Endothelial cell of umbilical vein (primary cell): ENCODE data around the gene USE1. TPM values are rescaled to one million over a fixed set of nuclear protein-coding genes. Genes with fewer than 3 reads are reported as not detected.

Experiments used
- BruUV-seq: library from RNA; stranded (reverse); fragments of 400-500 nt; replicated peaks from 2 replicates; lab custom pipeline; 2021; lab: Mats Ljungman, UMichigan
- CTCF ChIA-PET: fragments of 300-600, 350-600 bp; sonication (Branson Sonifier 250); formaldehyde crosslinking; loops from one replicate; lab custom pipeline; 2021; ENCODE audit warnings: antibody characterized with exemption, inconsistent platforms; lab: Charles Lee
- POLR2A ChIA-PET: fragments of 300-600, 350-600 bp; sonication (Branson Sonifier 250); formaldehyde crosslinking; loops from one replicate; lab custom pipeline; 2021; ENCODE audit warnings: antibody characterized with exemption, inconsistent platforms; lab: Charles Lee
- DNase-seq: peaks from one replicate; pipeline ENCODE4 v3.0.0-alpha.2; 2011; ENCODE audit warnings: low read depth, low spot score
- FAIRE-seq: peaks from 2 replicates; lab custom pipeline; 2011; peaks lifted over from hg19 to GRCh38; lab: Jason Lieb, UNC
- H2AFZ ChIP-seq: 2 replicates; pipeline ENCODE4 v1.6.0; 2012; ENCODE audit warnings: low read depth, low read length, control low read depth, inconsistent platforms
- H3K27ac ChIP-seq: 2 replicates; pipeline ENCODE4 v1.5.1; 2011; ENCODE audit warnings: low read depth, mild to moderate bottlenecking, control low read depth, low read length, moderate library complexity; ENCODE audit not compliant: insufficient read depth
- H3K27me3 ChIP-seq, 2 experiments: 2 replicates each; pipeline versions ENCODE4 v1.6.0 to v1.6.1; 2011; ENCODE audit warnings: low read length in 2 of 2, mixed read lengths in 1 of 2; ENCODE audit not compliant: control insufficient read depth in 2 of 2, insufficient read depth in 2 of 2
- H3K36me3 ChIP-seq, 2 experiments: 2 replicates in 1 of 2; 3 replicates in 1 of 2; pipeline ENCODE4 v1.5.1; 2011; ENCODE audit warnings: low read length in 2 of 2, mild to moderate bottlenecking in 1 of 2, moderate library complexity in 1 of 2; ENCODE audit not compliant: control insufficient read depth in 2 of 2, insufficient read depth in 2 of 2; ENCODE audit errors: extremely low read depth in 1 of 2
- H3K4me1 ChIP-seq: 3 replicates; pipeline ENCODE4 v1.5.1; 2011; ENCODE audit warnings: mild to moderate bottlenecking, low read length; ENCODE audit not compliant: control insufficient read depth, insufficient read depth; ENCODE audit errors: extremely low read depth
- H3K4me2 ChIP-seq: 2 replicates; pipeline ENCODE4 v1.6.1; 2011; ENCODE audit warnings: low read length, control low read depth, mixed read lengths; ENCODE audit not compliant: insufficient read depth
- H3K4me3 ChIP-seq, 3 experiments: fragments of 200-600 bp in 1 of 3; sonication (generic), shearing (Covaris generic) in 1 of 3; replicated peaks in 1 of 3; 2 replicates each; pipeline ENCODE4 v1.5.1; 2011 to 2016; ENCODE audit warnings: control low read depth in 3 of 3, low read length in 3 of 3, mild to moderate bottlenecking in 2 of 3, inconsistent platforms in 1 of 3, low read depth in 1 of 3, moderate library complexity in 1 of 3; ENCODE audit not compliant: insufficient read depth in 1 of 3
- H3K79me2 ChIP-seq: 2 replicates; pipeline ENCODE4 v1.6.0; 2012; ENCODE audit warnings: low read length, inconsistent platforms; ENCODE audit not compliant: control insufficient read depth, insufficient read depth
- H3K9ac ChIP-seq: replicated peaks from 2 replicates; pipeline ENCODE3; 2011; ENCODE audit warnings: low read length, control low read depth; ENCODE audit not compliant: insufficient read depth; ENCODE audit errors: extremely low read depth
- H3K9me1 ChIP-seq: replicated peaks from 3 replicates; pipeline ENCODE4 v1.6.0; 2011; ENCODE audit warnings: mild to moderate bottlenecking, low read length; ENCODE audit not compliant: control insufficient read depth, insufficient read depth; ENCODE audit errors: extremely low read depth
- H3K9me3 ChIP-seq: replicated peaks from 2 replicates; pipeline ENCODE4 v1.5.1; 2012; ENCODE audit warnings: low read length, inconsistent platforms; ENCODE audit not compliant: control insufficient read depth, insufficient read depth
- H4K20me1 ChIP-seq: replicated peaks from 2 replicates; pipeline ENCODE3; 2011; ENCODE audit warnings: mild to moderate bottlenecking, low read length; ENCODE audit not compliant: control insufficient read depth, insufficient read depth; ENCODE audit errors: extremely low read depth
- EZH2 ChIP-seq: IDR thresholded peaks from 2 replicates; pipeline ENCODE4 v1.6.1; 2012; ENCODE audit warnings: borderline replicate concordance, low read depth, mild to moderate bottlenecking, moderate library complexity, low read length, inconsistent platforms; ENCODE audit not compliant: severe bottlenecking
- FOS ChIP-seq: IDR thresholded peaks from 2 replicates; pipeline ENCODE4 v1.6.1; 2011; ENCODE audit warnings: mild to moderate bottlenecking, low read length, moderate library complexity, borderline replicate concordance; ENCODE audit not compliant: insufficient read depth
- GATA2 ChIP-seq: IDR thresholded peaks from 2 replicates; pipeline ENCODE4 v1.7.0; 2011; ENCODE audit warnings: low read depth, mild to moderate bottlenecking, moderate library complexity, mixed read lengths, low read length; ENCODE audit not compliant: insufficient read length, insufficient read depth
- JUN ChIP-seq: IDR thresholded peaks from 2 replicates; pipeline ENCODE4 v1.6.1; 2011; ENCODE audit warnings: borderline replicate concordance, low read depth; ENCODE audit not compliant: insufficient read length, insufficient read depth
- MYC ChIP-seq: IDR thresholded peaks from one replicate; pipeline ENCODE4 v1.6.1; 2011; ENCODE audit warnings: mild to moderate bottlenecking, low read depth, low read length
- POLR2A ChIP-seq: IDR thresholded peaks from 2 replicates; pipeline ENCODE4 v1.6.1; 2012; ENCODE audit warnings: low read depth, mild to moderate bottlenecking, control low read depth, low read length
- POLR2AphosphoS5 ChIP-seq: IDR thresholded peaks from 2 replicates; pipeline ENCODE4 v1.6.1; 2012; ENCODE audit warnings: low read depth, mild to moderate bottlenecking, control low read depth, low read length, moderate library complexity; ENCODE audit not compliant: insufficient read depth
- dilution Hi-C: fragments of 300-500 bp; cut with MboI; formaldehyde crosslinking; loops from one replicate; pipeline ENCODE4 v1.15.0; 2019; ENCODE audit warnings: low sequenced_read_pairs; ENCODE audit not compliant: extremely low pct_ligation_motif_present
- intact Hi-C: fragments of 100-400 bp; cut with micrococcal nuclease; formaldehyde crosslinking; loops from one replicate; pipeline ENCODE4 v1.10.0; 2022
- polyA plus RNA-seq, 4 experiments: library from polyadenylated mRNA; depleted of rRNA in 3 of 4; stranded (reverse) in 3 of 4; unstranded in 1 of 4; fragments of >200 nt; gene quantifications; 2 replicates each; pipeline versions ENCODE4 v1.2.1 to v1.2.3, GENCODE V29; 2011 to 2012; ENCODE audit warnings: missing spikeins in 1 of 4
- total RNA-seq: library from RNA; stranded (reverse); gene quantifications from 2 replicates; pipeline ENCODE4 v1.2.3, GENCODE V29; 2021
- TF ChIP-seq, protein P1 (sequence below), 2 donors: IDR thresholded peaks; 1 replicate in 1 of 2; 2 replicates in 1 of 2; pipeline ENCODE4 v1.5.1; 2011; ENCODE audit warnings: low read length in 2 of 2, mild to moderate bottlenecking in 2 of 2, moderate library complexity in 2 of 2, control low read depth in 1 of 2, inconsistent platforms in 1 of 2, low read depth in 1 of 2; ENCODE audit not compliant: insufficient read depth in 1 of 2; ENCODE audit errors: extremely low read depth in 1 of 2
- TF ChIP-seq, protein P2 (sequence below): IDR thresholded peaks from 2 replicates; pipeline ENCODE4 v1.6.1; 2011; ENCODE audit not compliant: insufficient read depth, insufficient read length

The USE1 gene
- total and polyA plus RNA-seq, 2 donors (not counting 3 experiments of a cell fraction or from before 2014, with no cell fraction given) = 21.3 to 27.6 TPM

DNA sequence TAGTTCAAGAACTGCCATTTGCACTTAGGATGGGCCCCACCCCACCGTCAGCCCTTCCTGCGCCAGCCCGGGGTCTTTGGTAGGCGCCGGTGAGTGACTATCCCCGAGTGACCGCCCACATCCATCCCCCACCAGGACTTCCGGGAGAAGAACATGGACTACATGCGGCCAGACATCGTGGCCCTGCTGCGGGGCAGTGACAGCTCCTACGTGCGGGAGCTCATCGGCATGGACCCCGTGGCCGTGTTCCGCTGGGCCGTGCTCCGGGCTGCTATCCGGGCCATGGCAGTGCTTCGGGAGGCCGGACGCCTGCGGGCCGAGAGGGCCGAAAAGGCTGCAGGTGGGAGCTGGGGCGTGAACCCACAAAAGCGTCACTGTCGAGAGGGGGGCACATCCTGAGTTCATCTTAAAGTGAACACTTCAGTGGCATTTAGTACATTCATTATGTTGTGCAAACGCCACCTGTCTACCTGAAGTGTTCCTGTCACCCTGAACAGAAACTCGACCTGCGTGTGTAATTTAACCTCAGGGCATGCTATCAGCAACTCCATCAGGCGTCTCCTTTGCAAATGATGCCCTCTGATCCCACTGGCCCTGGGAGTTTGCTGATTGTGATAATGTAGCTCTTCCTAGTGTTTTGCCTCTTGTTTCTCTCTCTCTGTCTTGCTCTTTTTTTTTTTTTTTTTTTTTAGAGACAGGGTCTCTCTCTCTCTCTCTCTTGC lies 42.4 kb upstream of the USE1 start:
- no peak for DNase-seq
- Histone ChIP-seq H3K27me3 (no peaks in the 10 kb centered on the region), H4K20me1 (no peaks in the 10 kb centered on the region), H3K4me2 (no peak overlapping the region), H3K36me3 (peaks cover 11 to 41% of the 10 kb centered on the region in 2 experiments), H3K4me1 (no peaks in the 10 kb centered on the region), H3K9me1 (no peaks in the 10 kb centered on the region), H3K9me3 (no peaks in the 10 kb centered on the region), H2AFZ (no peak overlapping the region), H3K9ac (no peak overlapping the region), H3K79me2 (no peaks in the 10 kb centered on the region), H3K4me3 (no peak overlapping the region), H3K27ac (no peak overlapping the region)
- no TSS peak for BruUV-seq
- CTCF ChIA-PET = interaction anchor here (1.2 to 1.6 kb wide), 2 partner anchors 93 to 104 kb away, joined by 4 to 5 read pairs; no protein-coding TSS in a partner anchor
- FAIRE-seq = no peak
- TF ChIP-seq, protein P1, sequence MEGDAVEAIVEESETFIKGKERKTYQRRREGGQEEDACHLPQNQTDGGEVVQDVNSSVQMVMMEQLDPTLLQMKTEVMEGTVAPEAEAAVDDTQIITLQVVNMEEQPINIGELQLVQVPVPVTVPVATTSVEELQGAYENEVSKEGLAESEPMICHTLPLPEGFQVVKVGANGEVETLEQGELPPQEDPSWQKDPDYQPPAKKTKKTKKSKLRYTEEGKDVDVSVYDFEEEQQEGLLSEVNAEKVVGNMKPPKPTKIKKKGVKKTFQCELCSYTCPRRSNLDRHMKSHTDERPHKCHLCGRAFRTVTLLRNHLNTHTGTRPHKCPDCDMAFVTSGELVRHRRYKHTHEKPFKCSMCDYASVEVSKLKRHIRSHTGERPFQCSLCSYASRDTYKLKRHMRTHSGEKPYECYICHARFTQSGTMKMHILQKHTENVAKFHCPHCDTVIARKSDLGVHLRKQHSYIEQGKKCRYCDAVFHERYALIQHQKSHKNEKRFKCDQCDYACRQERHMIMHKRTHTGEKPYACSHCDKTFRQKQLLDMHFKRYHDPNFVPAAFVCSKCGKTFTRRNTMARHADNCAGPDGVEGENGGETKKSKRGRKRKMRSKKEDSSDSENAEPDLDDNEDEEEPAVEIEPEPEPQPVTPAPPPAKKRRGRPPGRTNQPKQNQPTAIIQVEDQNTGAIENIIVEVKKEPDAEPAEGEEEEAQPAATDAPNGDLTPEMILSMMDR (IDR thresholded peaks at IDR 0.05; ENCODE audit: extremely low read depth in 1 of 2, insufficient read depth in 1 of 2, low read depth in 1 of 2, low read length in 2 of 2) = no peak
- TF ChIP-seq FOS (no peak), POLR2AphosphoS5 (no peak)
- POLR2A ChIA-PET = no interaction called here
- dilution Hi-C loops = no loop called here
- intact Hi-C loops = no loop called here

DNA sequence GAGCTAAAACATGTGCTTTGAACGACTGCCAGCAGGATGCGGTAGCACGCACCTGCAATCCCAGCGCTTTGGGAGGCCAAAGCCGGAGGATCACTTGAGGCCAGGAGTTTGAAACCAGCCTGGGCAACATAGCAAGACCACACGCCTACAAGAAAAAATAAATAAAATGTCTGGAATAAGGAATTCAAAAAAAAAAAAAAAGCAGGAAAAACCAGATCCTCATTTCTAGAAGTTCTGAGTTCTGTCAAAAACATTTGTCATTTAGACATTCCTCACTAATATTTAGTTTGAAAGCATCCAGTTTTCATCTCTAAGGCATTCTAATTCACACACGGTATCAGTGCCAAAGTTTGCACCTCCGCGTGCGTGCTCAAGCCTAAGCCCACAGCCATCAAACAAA lies 36.9 kb upstream of the USE1 start:
- Histone ChIP-seq H4K20me1 (no peaks in the 10 kb centered on the region), H3K27me3 (no peaks in the 10 kb centered on the region), H3K36me3 (peaks cover 2 to 31% of the 10 kb centered on the region in 2 experiments), H3K9me3 (no peaks in the 10 kb centered on the region), H3K4me1 (no peaks in the 10 kb centered on the region), H3K4me3 (no peak overlapping the region), H3K27ac (no peak overlapping the region), H3K9ac (no peak overlapping the region), H3K79me2 (no peaks in the 10 kb centered on the region), H3K4me2 (no peak overlapping the region), H2AFZ (no peak overlapping the region), H3K9me1 (no peaks in the 10 kb centered on the region)
- ChIA-PET CTCF (no interaction called here), POLR2A (no interaction called here)
- DNase-seq = no peak
- TSS peak; percentile 4 for BruUV-seq
- TF ChIP-seq, protein P1 (IDR thresholded peaks at IDR 0.05; ENCODE audit: extremely low read depth in 1 of 2, insufficient read depth in 1 of 2, low read depth in 1 of 2, low read length in 2 of 2) = no peak
- TF ChIP-seq POLR2A = no peak
- TF ChIP-seq FOS = no peak
- TF ChIP-seq JUN = no peak
- no peak for TF ChIP-seq GATA2
- no peak for TF ChIP-seq MYC
- TF ChIP-seq EZH2 = no peak
- no peak for TF ChIP-seq POLR2AphosphoS5
- TF ChIP-seq, protein P2, sequence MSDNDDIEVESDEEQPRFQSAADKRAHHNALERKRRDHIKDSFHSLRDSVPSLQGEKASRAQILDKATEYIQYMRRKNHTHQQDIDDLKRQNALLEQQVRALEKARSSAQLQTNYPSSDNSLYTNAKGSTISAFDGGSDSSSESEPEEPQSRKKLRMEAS = no peak
- dilution Hi-C loops = no loop called here
- intact Hi-C loops = no loop called here
- no peak for FAIRE-seq
